SK-N-SH (cell line): Measurements from ENCODE around the gene GRWD1. TPM values are rescaled to one million over a fixed set of nuclear protein-coding genes. Genes with fewer than 3 reads are reported as not detected.

Experiments
- CTCF ChIA-PET: fragments of 300-600, 350-600 bp; formaldehyde crosslinking; extraction: SDS; loops from one replicate; lab custom pipeline; 2021; lab: Yijun Ruan, JAX
- POLR2A ChIA-PET: fragments of 350-600 bp; sonication (Branson Sonifier 250); formaldehyde crosslinking; extraction: SDS; loops from one replicate; lab custom pipeline; 2020; ENCODE audit warnings: antibody characterized with exemption, inconsistent platforms; lab: Yijun Ruan, JAX
- DNase-seq: peaks from one replicate; pipeline ENCODE4 v3.0.0; 2012
- H2AFZ ChIP-seq: fragments of 200-600 bp; sonication (generic); 2 replicates; pipeline ENCODE4 v1.8.1; 2016; ENCODE audit warnings: antibody characterized with exemption, mild to moderate bottlenecking, low read depth
- H3F3A ChIP-seq: fragments of 200-600 bp; sonication (generic); replicated peaks from 2 replicates; pipeline ENCODE3; 2016; ENCODE audit warnings: antibody characterized with exemption, mild to moderate bottlenecking; ENCODE audit not compliant: insufficient read depth
- H3K27ac ChIP-seq, 2 experiments: fragments of 200-500 bp in 1 of 2; fragments of 200-600 bp in 1 of 2; sonication (Bioruptor generic) in 1 of 2; sonication (generic), shearing (Covaris generic) in 1 of 2; 2 replicates each; pipeline versions ENCODE4 v1.5.1 to v1.6.1; 2014 to 2016; ENCODE audit warnings: low read depth in 2 of 2, inconsistent platforms in 1 of 2, low read length in 1 of 2, mild to moderate bottlenecking in 1 of 2, mixed read lengths in 1 of 2
- H3K27me3 ChIP-seq: fragments of 200-600 bp; sonication (generic), shearing (Covaris generic); 2 replicates; pipeline ENCODE4 v1.6.1; 2016; ENCODE audit warnings: mixed run types; ENCODE audit not compliant: insufficient read depth
- H3K36me3 ChIP-seq, 2 experiments: fragments of 200-500 bp in 1 of 2; fragments of 200-600 bp in 1 of 2; sonication (Bioruptor generic) in 1 of 2; sonication (generic) in 1 of 2; replicated peaks in 1 of 2; 2 replicates each; pipeline versions ENCODE3 to v1.5.1; 2014 to 2016; ENCODE audit warnings: low read length in 1 of 2, mild to moderate bottlenecking in 1 of 2; ENCODE audit not compliant: insufficient read depth in 2 of 2, control insufficient read depth in 1 of 2
- H3K4me1 ChIP-seq, 2 experiments: fragments of 200-500 bp in 1 of 2; fragments of 200-600 bp in 1 of 2; sonication (Bioruptor generic) in 1 of 2; sonication (generic), shearing (Covaris generic) in 1 of 2; 2 replicates each; pipeline versions ENCODE4 v1.5.1 to v1.6.1; 2014 to 2016; ENCODE audit warnings: low read depth in 1 of 2, low read length in 1 of 2, mixed run types in 1 of 2; ENCODE audit not compliant: insufficient read depth in 2 of 2, control insufficient read depth in 1 of 2
- H3K4me2 ChIP-seq: fragments of 200-600 bp; sonication (generic), shearing (Covaris generic); 2 replicates; pipeline ENCODE4 v1.6.1; 2017; ENCODE audit warnings: mixed run types
- H3K4me3 ChIP-seq, 2 experiments: fragments of 200-500 bp in 1 of 2; fragments of 200-600 bp in 1 of 2; sonication (Bioruptor generic) in 1 of 2; sonication (generic), shearing (Covaris generic) in 1 of 2; 2 replicates each; pipeline versions ENCODE4 v1.5.1 to v1.8.1; 2014 to 2016; ENCODE audit warnings: low read depth in 2 of 2, inconsistent platforms in 1 of 2, low read length in 1 of 2, mild to moderate bottlenecking in 1 of 2, mixed read lengths in 1 of 2, moderate library complexity in 1 of 2
- H3K79me2 ChIP-seq: fragments of 200-600 bp; sonication (generic); 2 replicates; pipeline ENCODE4 v1.8.1; 2017; ENCODE audit warnings: mild to moderate bottlenecking; ENCODE audit not compliant: insufficient read depth
- H3K9ac ChIP-seq: fragments of 200-600 bp; sonication (generic); 2 replicates; pipeline ENCODE4 v1.6.1; 2017; ENCODE audit warnings: mixed run types
- H3K9me2 ChIP-seq: fragments of 200-600 bp; sonication (generic); 2 replicates; pipeline ENCODE4 v1.6.1; 2017; ENCODE audit warnings: mixed run types
- H3K9me3 ChIP-seq: fragments of 200-600 bp; sonication (generic); 2 replicates; pipeline ENCODE4 v1.6.1; 2017; ENCODE audit warnings: mixed run types, mild to moderate bottlenecking, moderate library complexity
- H4K20me1 ChIP-seq: fragments of 200-600 bp; sonication (generic); 2 replicates; pipeline ENCODE4 v1.6.1; 2017; ENCODE audit warnings: mild to moderate bottlenecking, mixed run types; ENCODE audit not compliant: insufficient read depth
- CHD2 ChIP-seq: fragments of 150-350 bp; IDR thresholded peaks from 2 replicates; pipeline ENCODE4 v1.6.1; 2018; ENCODE audit warnings: low read length; ENCODE audit not compliant: partially characterized antibody
- ELF1 ChIP-seq: IDR thresholded peaks from 2 replicates; pipeline ENCODE4 v1.4.0; 2012
- FOSL2 ChIP-seq: IDR thresholded peaks from 2 replicates; pipeline ENCODE4 v1.4.0; 2012; ENCODE audit warnings: low read depth, mild to moderate bottlenecking, moderate library complexity, borderline replicate concordance
- FOXJ3 ChIP-seq: sonication (generic); formaldehyde crosslinking; IDR thresholded peaks from 2 replicates; pipeline ENCODE4 v1.5.1; 2020; ENCODE audit warnings: mild to moderate bottlenecking, missing genetic modification reagents
- GABPA ChIP-seq: IDR thresholded peaks from 2 replicates; pipeline ENCODE4 v1.4.0; 2012; ENCODE audit warnings: low read depth, mild to moderate bottlenecking
- RAD21 ChIP-seq: IDR thresholded peaks from 2 replicates; pipeline ENCODE4 v1.6.1; 2012; ENCODE audit warnings: mild to moderate bottlenecking, low read length
- RCOR1 ChIP-seq: fragments of 150-350 bp; IDR thresholded peaks from 2 replicates; pipeline ENCODE4 v1.6.1; 2017; ENCODE audit warnings: antibody characterized with exemption, low read length
- TEAD4 ChIP-seq: IDR thresholded peaks from 2 replicates; pipeline ENCODE4 v1.4.0; 2012; ENCODE audit warnings: mild to moderate bottlenecking, borderline replicate concordance; ENCODE audit not compliant: insufficient read depth
- YY1 ChIP-seq: IDR thresholded peaks from 2 replicates; pipeline ENCODE4 v1.4.0; 2012; ENCODE audit warnings: low read depth, mild to moderate bottlenecking
- WGBS: methylation state at CpG from one replicate; pipeline ENCODE4 v1.1.6; 2017; ENCODE audit warnings: low lambda C conversion rate; 5-methylcytosine and 5-hydroxymethylcytosine counted together
- polyA plus RNA-seq, 3 experiments: library from polyadenylated mRNA; depleted of rRNA; stranded (reverse); fragments of >200 nt; gene quantifications; 2 replicates each; pipeline ENCODE4 v1.2.3, GENCODE V29; 2012
- TF ChIP-seq, protein P1 (sequence below): IDR thresholded peaks from 2 replicates; pipeline ENCODE4 v1.6.1; 2012; ENCODE audit warnings: mild to moderate bottlenecking, low read depth, low read length, moderate library complexity
- TF ChIP-seq, protein P2 (sequence below): IDR thresholded peaks from 2 replicates; pipeline ENCODE4 v1.4.0; 2012; ENCODE audit warnings: low read depth, borderline replicate concordance
- TF ChIP-seq, protein P3 (sequence below): fragments of 200-600 bp; sonication (generic); IDR thresholded peaks from 2 replicates; pipeline ENCODE4 v1.6.1; 2017; ENCODE audit warnings: antibody characterized with exemption, mild to moderate bottlenecking, moderate library complexity
- TF ChIP-seq, protein P4 (sequence below): fragments of 150-350 bp; IDR thresholded peaks from 2 replicates; pipeline ENCODE4 v1.6.1; 2017; ENCODE audit warnings: antibody characterized with exemption, low read length, low read depth, borderline replicate concordance

GRWD1 gene
- polyA plus RNA-seq, 1 of the 3 experiments (the other 2 are of a cell fraction) = 36.6 TPM

DNA sequence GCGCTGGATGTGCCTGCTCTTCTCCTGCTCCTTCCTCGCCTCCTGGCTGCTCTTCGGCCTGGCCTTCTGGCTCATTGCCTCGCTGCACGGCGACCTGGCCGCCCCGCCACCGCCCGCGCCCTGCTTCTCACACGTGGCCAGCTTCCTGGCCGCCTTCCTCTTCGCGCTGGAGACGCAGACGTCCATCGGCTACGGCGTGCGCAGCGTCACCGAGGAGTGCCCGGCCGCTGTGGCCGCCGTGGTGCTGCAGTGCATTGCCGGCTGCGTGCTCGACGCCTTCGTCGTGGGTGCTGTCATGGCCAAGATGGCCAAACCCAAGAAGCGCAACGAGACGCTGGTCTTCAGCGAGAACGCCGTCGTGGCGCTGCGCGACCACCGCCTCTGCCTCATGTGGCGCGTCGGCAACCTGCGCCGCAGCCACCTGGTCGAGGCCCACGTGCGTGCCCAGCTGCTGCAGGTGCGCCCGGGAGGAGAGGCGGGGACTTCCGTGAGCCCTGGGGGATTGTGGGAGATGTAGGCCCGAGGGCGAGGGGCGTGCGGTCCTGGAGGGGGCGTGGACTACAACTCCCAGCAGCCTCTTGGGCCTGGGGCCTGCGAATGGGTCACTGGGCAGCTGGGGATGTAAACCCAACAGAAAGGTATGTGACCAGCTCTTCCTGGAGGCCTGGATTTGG lies 16.3 kb downstream of the GRWD1 start (continued):
- TF ChIP-seq, protein P1, sequence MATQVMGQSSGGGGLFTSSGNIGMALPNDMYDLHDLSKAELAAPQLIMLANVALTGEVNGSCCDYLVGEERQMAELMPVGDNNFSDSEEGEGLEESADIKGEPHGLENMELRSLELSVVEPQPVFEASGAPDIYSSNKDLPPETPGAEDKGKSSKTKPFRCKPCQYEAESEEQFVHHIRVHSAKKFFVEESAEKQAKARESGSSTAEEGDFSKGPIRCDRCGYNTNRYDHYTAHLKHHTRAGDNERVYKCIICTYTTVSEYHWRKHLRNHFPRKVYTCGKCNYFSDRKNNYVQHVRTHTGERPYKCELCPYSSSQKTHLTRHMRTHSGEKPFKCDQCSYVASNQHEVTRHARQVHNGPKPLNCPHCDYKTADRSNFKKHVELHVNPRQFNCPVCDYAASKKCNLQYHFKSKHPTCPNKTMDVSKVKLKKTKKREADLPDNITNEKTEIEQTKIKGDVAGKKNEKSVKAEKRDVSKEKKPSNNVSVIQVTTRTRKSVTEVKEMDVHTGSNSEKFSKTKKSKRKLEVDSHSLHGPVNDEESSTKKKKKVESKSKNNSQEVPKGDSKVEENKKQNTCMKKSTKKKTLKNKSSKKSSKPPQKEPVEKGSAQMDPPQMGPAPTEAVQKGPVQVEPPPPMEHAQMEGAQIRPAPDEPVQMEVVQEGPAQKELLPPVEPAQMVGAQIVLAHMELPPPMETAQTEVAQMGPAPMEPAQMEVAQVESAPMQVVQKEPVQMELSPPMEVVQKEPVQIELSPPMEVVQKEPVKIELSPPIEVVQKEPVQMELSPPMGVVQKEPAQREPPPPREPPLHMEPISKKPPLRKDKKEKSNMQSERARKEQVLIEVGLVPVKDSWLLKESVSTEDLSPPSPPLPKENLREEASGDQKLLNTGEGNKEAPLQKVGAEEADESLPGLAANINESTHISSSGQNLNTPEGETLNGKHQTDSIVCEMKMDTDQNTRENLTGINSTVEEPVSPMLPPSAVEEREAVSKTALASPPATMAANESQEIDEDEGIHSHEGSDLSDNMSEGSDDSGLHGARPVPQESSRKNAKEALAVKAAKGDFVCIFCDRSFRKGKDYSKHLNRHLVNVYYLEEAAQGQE = no peak

DNA sequence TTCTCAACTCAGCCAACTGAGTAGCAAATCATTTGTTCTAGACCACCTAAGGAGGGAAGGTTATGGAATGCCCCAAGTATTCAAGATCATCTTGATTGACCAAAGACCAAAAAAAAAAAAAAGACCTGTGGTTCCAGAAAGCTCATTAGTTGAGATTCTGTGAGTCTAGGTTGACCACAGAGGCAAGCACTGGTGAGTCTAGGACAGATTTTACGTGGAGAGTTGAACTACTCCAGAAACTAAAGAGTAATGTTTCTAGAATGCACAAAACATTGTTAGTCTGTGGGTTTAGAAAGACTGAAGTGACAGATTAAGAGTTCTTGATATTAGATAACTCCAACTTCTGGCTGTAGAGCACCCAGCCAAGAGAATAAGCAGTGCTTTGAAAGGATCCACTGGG lies 19.4 kb downstream of the GRWD1 start:
- Histone ChIP-seq H3K36me3 (peaks cover 0 to 6% of the 10 kb centered on the region in 2 experiments), H3K27me3 (no peaks in the 10 kb centered on the region), H3K27ac (no peak overlapping the region), H3K9me3 (no peaks in the 10 kb centered on the region), H3K4me3 (no peak overlapping the region), H3K79me2 (peaks cover 9% of the 10 kb centered on the region), H2AFZ (no peak overlapping the region), H3K9me2 (no peaks in the 10 kb centered on the region), H3K4me2 (no peak overlapping the region), H3F3A (peaks cover 11% of the 10 kb centered on the region), H3K4me1 (peaks cover 5 to 13% of the 10 kb centered on the region in 2 experiments; a peak in 2 of 4 replicates), H4K20me1 (peaks cover 5% of the 10 kb centered on the region), H3K9ac (no peak overlapping the region)
- no peak for DNase-seq
- TF ChIP-seq, protein P2, sequence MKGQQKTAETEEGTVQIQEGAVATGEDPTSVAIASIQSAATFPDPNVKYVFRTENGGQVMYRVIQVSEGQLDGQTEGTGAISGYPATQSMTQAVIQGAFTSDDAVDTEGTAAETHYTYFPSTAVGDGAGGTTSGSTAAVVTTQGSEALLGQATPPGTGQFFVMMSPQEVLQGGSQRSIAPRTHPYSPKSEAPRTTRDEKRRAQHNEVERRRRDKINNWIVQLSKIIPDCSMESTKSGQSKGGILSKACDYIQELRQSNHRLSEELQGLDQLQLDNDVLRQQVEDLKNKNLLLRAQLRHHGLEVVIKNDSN = no peak
- TF ChIP-seq, protein P3, sequence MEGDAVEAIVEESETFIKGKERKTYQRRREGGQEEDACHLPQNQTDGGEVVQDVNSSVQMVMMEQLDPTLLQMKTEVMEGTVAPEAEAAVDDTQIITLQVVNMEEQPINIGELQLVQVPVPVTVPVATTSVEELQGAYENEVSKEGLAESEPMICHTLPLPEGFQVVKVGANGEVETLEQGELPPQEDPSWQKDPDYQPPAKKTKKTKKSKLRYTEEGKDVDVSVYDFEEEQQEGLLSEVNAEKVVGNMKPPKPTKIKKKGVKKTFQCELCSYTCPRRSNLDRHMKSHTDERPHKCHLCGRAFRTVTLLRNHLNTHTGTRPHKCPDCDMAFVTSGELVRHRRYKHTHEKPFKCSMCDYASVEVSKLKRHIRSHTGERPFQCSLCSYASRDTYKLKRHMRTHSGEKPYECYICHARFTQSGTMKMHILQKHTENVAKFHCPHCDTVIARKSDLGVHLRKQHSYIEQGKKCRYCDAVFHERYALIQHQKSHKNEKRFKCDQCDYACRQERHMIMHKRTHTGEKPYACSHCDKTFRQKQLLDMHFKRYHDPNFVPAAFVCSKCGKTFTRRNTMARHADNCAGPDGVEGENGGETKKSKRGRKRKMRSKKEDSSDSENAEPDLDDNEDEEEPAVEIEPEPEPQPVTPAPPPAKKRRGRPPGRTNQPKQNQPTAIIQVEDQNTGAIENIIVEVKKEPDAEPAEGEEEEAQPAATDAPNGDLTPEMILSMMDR = no peak
- TF ChIP-seq TEAD4 (no peak), FOSL2 (no peak), GABPA (no peak), ELF1 (no peak), CHD2 (no peak), RCOR1 (no peak), FOXJ3 (no peak), YY1 (no peak), RAD21 (no peak)
- TF ChIP-seq, protein P4, sequence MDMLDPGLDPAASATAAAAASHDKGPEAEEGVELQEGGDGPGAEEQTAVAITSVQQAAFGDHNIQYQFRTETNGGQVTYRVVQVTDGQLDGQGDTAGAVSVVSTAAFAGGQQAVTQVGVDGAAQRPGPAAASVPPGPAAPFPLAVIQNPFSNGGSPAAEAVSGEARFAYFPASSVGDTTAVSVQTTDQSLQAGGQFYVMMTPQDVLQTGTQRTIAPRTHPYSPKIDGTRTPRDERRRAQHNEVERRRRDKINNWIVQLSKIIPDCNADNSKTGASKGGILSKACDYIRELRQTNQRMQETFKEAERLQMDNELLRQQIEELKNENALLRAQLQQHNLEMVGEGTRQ = no peak
- 100% methylated on average over 1 of the region's 1 CpG for WGBS
- POLR2A ChIA-PET = no interaction called here
- CTCF ChIA-PET = no interaction called here
